K562 (cell line): ENCODE measurements around the gene TM9SF3. TPM values are rescaled to one million over a fixed set of nuclear protein-coding genes. Genes with fewer than 3 reads are reported as not detected.

ENCODE experiments used
- DDX20 ChIP-seq: fragments of 450-650 bp; IDR thresholded peaks from 2 replicates; pipeline ENCODE4 v1.6.1; 2016; ENCODE audit warnings: missing genetic modification characterization, low read depth, mild to moderate bottlenecking, missing compliant biosample characterization, moderate library complexity
- ELF4 ChIP-seq: fragments of 450-650 bp; formaldehyde crosslinking; IDR thresholded peaks from 2 replicates; pipeline ENCODE4 v1.4.0; 2022; ENCODE audit warnings: missing genetic modification characterization
- HLTF ChIP-seq: fragments of 450-650 bp; IDR thresholded peaks from 2 replicates; pipeline ENCODE4 v1.6.1; 2016
- HNRNPH1 ChIP-seq: fragments of 200-400 bp; formaldehyde crosslinking; optimal IDR thresholded peaks from 2 replicates; pipeline ENCODE3; 2017; ENCODE audit warnings: low read depth, mild to moderate bottlenecking, low read length, moderate library complexity
- IRF9 ChIP-seq: fragments of 450-650 bp; IDR thresholded peaks from 2 replicates; pipeline ENCODE4 v1.6.1; 2016; ENCODE audit warnings: missing biosample characterization, missing genetic modification characterization
- MCM3 ChIP-seq: fragments of 450-650 bp; IDR thresholded peaks from 2 replicates; pipeline ENCODE4 v1.6.1; 2016
- MEIS2 ChIP-seq: fragments of 450-650 bp; IDR thresholded peaks from 2 replicates; pipeline ENCODE4 v1.6.1; 2014; ENCODE audit warnings: mild to moderate bottlenecking; ENCODE audit not compliant: partially characterized antibody
- NR2C2 ChIP-seq, 2 experiments: fragments of 200-800 bp in 1 of 2; sonication (Bioruptor generic) in 1 of 2; sonication (generic) in 1 of 2; formaldehyde crosslinking in 1 of 2; IDR thresholded peaks; 2 replicates each; pipeline versions ENCODE4 v1.6.1 to v1.8.0; 2016 to 2022; ENCODE audit warnings: mild to moderate bottlenecking in 1 of 2, missing compliant biosample characterization in 1 of 2, missing genetic modification characterization in 1 of 2, missing genetic modification reagents in 1 of 2
- PHF20 ChIP-seq: fragments of 450-650 bp; IDR thresholded peaks from 2 replicates; pipeline ENCODE4 v1.6.1; 2018; ENCODE audit not compliant: partially characterized antibody
- SFPQ ChIP-seq: fragments of 200-400 bp; formaldehyde crosslinking; IDR thresholded peaks from 2 replicates; pipeline ENCODE4 v1.6.1; 2017; ENCODE audit warnings: mild to moderate bottlenecking, low read depth, low read length, moderate library complexity
- ZNF24 ChIP-seq: fragments of 450-650 bp; IDR thresholded peaks from 2 replicates; pipeline ENCODE4 v1.6.1; 2016
- polyA plus RNA-seq, 8 experiments: library from polyadenylated mRNA; depleted of rRNA in 4 of 8; stranded (reverse) in 5 of 8; unstranded in 3 of 8; fragments of >200 nt; fragmentation: Nextera tagmentation in 2 of 8; fragmentation: Illumina TruSeq in 1 of 8; extraction: Ambion mirVana in 2 of 8; extraction: Trizol in 1 of 8; gene quantifications; 2 replicates each; pipeline versions ENCODE4 v1.2.1 to v1.2.3, GENCODE V29; 2011 to 2014; ENCODE audit warnings: inconsistent platforms in 1 of 8, missing spikeins in 1 of 8
- total RNA-seq, 7 experiments: library from RNA; depleted of rRNA in 6 of 7; stranded (reverse); fragments of >200 nt in 6 of 7; fragmentation: Illumina TruSeq in 2 of 7; extraction: Trizol in 2 of 7; gene quantifications; 2 replicates each; pipeline versions ENCODE4 v1.2.1 to v1.2.3, GENCODE V29; 2011 to 2021; ENCODE audit warnings: low replicate concordance in 1 of 7
- TF ChIP-seq, protein P1 (sequence below): IDR thresholded peaks from 3 replicates; pipeline ENCODE4 v1.6.1; 2011; ENCODE audit warnings: borderline replicate concordance, mild to moderate bottlenecking; ENCODE audit not compliant: insufficient read length, insufficient read depth
- TF ChIP-seq, protein P2 (sequence below): fragments of 450-650 bp; formaldehyde crosslinking; conservative IDR thresholded peaks from 2 replicates; pipeline ENCODE4 v1.4.0; 2022; ENCODE audit warnings: mild to moderate bottlenecking, missing genetic modification characterization
- TF ChIP-seq, protein P3 (sequence below): IDR thresholded peaks from 2 replicates; pipeline ENCODE4 v1.6.1; 2016; ENCODE audit warnings: missing genetic modification characterization, missing compliant biosample characterization

TM9SF3 gene
- total and polyA plus RNA-seq, 9 of the 15 experiments (the other 6 are each of a cell fraction or from before 2014, with no cell fraction given), result 16.1 to 63.1 (median 34.9) TPM

- TF ChIP-seq, protein P1, sequence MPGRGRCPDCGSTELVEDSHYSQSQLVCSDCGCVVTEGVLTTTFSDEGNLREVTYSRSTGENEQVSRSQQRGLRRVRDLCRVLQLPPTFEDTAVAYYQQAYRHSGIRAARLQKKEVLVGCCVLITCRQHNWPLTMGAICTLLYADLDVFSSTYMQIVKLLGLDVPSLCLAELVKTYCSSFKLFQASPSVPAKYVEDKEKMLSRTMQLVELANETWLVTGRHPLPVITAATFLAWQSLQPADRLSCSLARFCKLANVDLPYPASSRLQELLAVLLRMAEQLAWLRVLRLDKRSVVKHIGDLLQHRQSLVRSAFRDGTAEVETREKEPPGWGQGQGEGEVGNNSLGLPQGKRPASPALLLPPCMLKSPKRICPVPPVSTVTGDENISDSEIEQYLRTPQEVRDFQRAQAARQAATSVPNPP, result no peak
- TF ChIP-seq NR2C2 (CRISPR knock-in tag; IDR thresholded peaks at IDR 0.05) (no peak), NR2C2 (tag; IDR thresholded peaks at IDR 0.05) (peak; percentile 25; the same call in 1 of the 2 replicates), HNRNPH1 (no peak), SFPQ (no peak), MEIS2 (peak; percentile 70), DDX20 (tag) (no peak), PHF20 (no peak), ELF4 (CRISPR knock-in tag) (no peak), ZNF24 (no peak), MCM3 (no peak), HLTF (no peak), IRF9 (tag) (no peak)
- TF ChIP-seq, protein P2, sequence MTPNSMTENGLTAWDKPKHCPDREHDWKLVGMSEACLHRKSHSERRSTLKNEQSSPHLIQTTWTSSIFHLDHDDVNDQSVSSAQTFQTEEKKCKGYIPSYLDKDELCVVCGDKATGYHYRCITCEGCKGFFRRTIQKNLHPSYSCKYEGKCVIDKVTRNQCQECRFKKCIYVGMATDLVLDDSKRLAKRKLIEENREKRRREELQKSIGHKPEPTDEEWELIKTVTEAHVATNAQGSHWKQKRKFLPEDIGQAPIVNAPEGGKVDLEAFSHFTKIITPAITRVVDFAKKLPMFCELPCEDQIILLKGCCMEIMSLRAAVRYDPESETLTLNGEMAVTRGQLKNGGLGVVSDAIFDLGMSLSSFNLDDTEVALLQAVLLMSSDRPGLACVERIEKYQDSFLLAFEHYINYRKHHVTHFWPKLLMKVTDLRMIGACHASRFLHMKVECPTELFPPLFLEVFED (CRISPR knock-in tag), result no peak
- TF ChIP-seq, protein P3, sequence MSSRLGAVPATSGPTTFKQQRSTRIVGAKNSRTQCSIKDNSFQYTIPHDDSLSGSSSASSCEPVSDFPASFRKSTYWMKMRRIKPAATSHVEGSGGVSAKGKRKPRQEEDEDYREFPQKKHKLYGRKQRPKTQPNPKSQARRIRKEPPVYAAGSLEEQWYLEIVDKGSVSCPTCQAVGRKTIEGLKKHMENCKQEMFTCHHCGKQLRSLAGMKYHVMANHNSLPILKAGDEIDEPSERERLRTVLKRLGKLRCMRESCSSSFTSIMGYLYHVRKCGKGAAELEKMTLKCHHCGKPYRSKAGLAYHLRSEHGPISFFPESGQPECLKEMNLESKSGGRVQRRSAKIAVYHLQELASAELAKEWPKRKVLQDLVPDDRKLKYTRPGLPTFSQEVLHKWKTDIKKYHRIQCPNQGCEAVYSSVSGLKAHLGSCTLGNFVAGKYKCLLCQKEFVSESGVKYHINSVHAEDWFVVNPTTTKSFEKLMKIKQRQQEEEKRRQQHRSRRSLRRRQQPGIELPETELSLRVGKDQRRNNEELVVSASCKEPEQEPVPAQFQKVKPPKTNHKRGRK, result no peak
These were observed 108.5 kb downstream of the TM9SF3 start (continued) for GRCh38 chr10:96478355-96478754.
